Measurements from ENCODE around the gene REEP2. TPM values are rescaled to one million over a fixed set of nuclear protein-coding genes. Genes with fewer than 3 reads are reported as not detected.
"Not testable (repeated sequence)": the region's sequence is repeated elsewhere in the genome, so short reads cannot be mapped to it uniquely, and the experiment has no call there.

The REEP2 gene
- total RNA-seq (0.67 and 3.2 TPM in 2 replicates), polyA plus RNA-seq (0.66 and 1.9 TPM in 2 replicates)

GRCh38 chr5:138438724-138439476 is at the start of gene REEP2:
Gene REEP2, plus strand, starts transcription at chr5:138439057. Its CDS starts 152 bp downstream, at chr5:138439209.
- 2% methylated on average over 35 of the region's 65 CpGs for WGBS (ENCODE audit: low lambda C conversion rate, missing lambda C conversion rate)
- peak within 1 kb of the TSS; percentile 41 for H2AFZ ChIP-seq
- H3K79me2 ChIP-seq, result no peaks in the 10 kb centered on the region

GRCh38 chr5:138389332-138389731 is 49.5 kb upstream of the REEP2 start:
- Histone ChIP-seq H3K27ac (no peak overlapping the region), H3K79me2 (no peaks in the 10 kb centered on the region), H2AFZ (no peak overlapping the region), H4K20me1 (ENCODE audit: insufficient read depth, poor library complexity, severe bottlenecking) (no peaks in the 10 kb centered on the region), H3K27me3 (no peaks in the 10 kb centered on the region), H3K9me2 (replicated peaks; ENCODE audit: insufficient read depth) (no peaks in the 10 kb centered on the region), H3K4me3 (no peak overlapping the region), H3K4me1 (ENCODE audit: insufficient read depth) (no peaks in the 10 kb centered on the region), H3K9me3 (ENCODE audit: low read depth) (no peaks in the 10 kb centered on the region), H3K36me3 (replicated peaks; ENCODE audit: insufficient read depth, low read depth) (peaks cover 4% of the 10 kb centered on the region), H3K4me2 (no peak overlapping the region)
- DNase-seq (ENCODE audit: low spot score), result no peak
- 98% methylated on average over 3 of the region's 3 CpGs for WGBS (ENCODE audit: low lambda C conversion rate, missing lambda C conversion rate)
- no peak for TF ChIP-seq EZH2phosphoT487 (IDR thresholded peaks at IDR 0.05; ENCODE audit: low read depth, severe bottlenecking, unreplicated experiment)
- no peak for TF ChIP-seq EZH2 (IDR thresholded peaks at IDR 0.05; ENCODE audit: borderline replicate concordance)
- no peak for TF ChIP-seq CTCF (IDR thresholded peaks at IDR 0.05; ENCODE audit: poor library complexity)

More at GRCh38 chr5:138438724-138439476, at the start of gene REEP2:
- peak within 1 kb of the TSS; percentile 36 for H3K4me3 ChIP-seq
- TF ChIP-seq CTCF (IDR thresholded peaks at IDR 0.05; ENCODE audit: poor library complexity) (no peak), EZH2 (IDR thresholded peaks at IDR 0.05; ENCODE audit: borderline replicate concordance) (no peak), EZH2phosphoT487 (IDR thresholded peaks at IDR 0.05; ENCODE audit: low read depth, severe bottlenecking, unreplicated experiment) (no peak)
- no peaks in the 10 kb centered on the region for H3K36me3 ChIP-seq (replicated peaks; ENCODE audit: insufficient read depth, low read depth)
- no peaks in the 10 kb centered on the region for H3K4me1 ChIP-seq (ENCODE audit: insufficient read depth)
- H3K4me2 ChIP-seq, result peak within 1 kb of the TSS; percentile 81
- H4K20me1 ChIP-seq (ENCODE audit: insufficient read depth, poor library complexity, severe bottlenecking), result no peaks in the 10 kb centered on the region
- H3K9me3 ChIP-seq (ENCODE audit: low read depth), result no peaks in the 10 kb centered on the region
- no peak within 1 kb of the TSS for H3K27ac ChIP-seq
- DNase-seq (ENCODE audit: low spot score), result peak; percentile 88
- no peaks in the 10 kb centered on the region for H3K27me3 ChIP-seq
- no peaks in the 10 kb centered on the region for H3K9me2 ChIP-seq (replicated peaks; ENCODE audit: insufficient read depth)

- H4K20me1 ChIP-seq (ENCODE audit: insufficient read depth, poor library complexity, severe bottlenecking); DNase-seq (ENCODE audit: low spot score); H3K9me2 ChIP-seq (replicated peaks; ENCODE audit: insufficient read depth); H3K36me3 ChIP-seq (replicated peaks; ENCODE audit: insufficient read depth, low read depth); H3K79me2 ChIP-seq; H2AFZ ChIP-seq; H3K9me3 ChIP-seq (ENCODE audit: low read depth); H3K27me3 ChIP-seq; H3K4me3 ChIP-seq; H3K4me2 ChIP-seq; H3K27ac ChIP-seq; H3K4me1 ChIP-seq (ENCODE audit: insufficient read depth): not testable (repeated sequence)
- WGBS (ENCODE audit: low lambda C conversion rate, missing lambda C conversion rate), result 94% methylated on average over 10 of the region's 10 CpGs
These were observed 48.9 kb upstream of the REEP2 start for GRCh38 chr5:138389911-138390310.

GRCh38 chr5:138391859-138392386 is 46.9 kb upstream of the REEP2 start:
- H3K79me2 ChIP-seq, result no peaks in the 10 kb centered on the region
- TF ChIP-seq EZH2 (IDR thresholded peaks at IDR 0.05; ENCODE audit: borderline replicate concordance) (no peak), EZH2phosphoT487 (IDR thresholded peaks at IDR 0.05; ENCODE audit: low read depth, severe bottlenecking, unreplicated experiment) (no peak), CTCF (IDR thresholded peaks at IDR 0.05; ENCODE audit: poor library complexity) (no peak)
- no peaks in the 10 kb centered on the region for H3K9me3 ChIP-seq (ENCODE audit: low read depth)
- no peaks in the 10 kb centered on the region for H3K27me3 ChIP-seq
- H3K4me3 ChIP-seq, result no peak overlapping the region
- 90% methylated on average over 9 of the region's 9 CpGs for WGBS (ENCODE audit: low lambda C conversion rate, missing lambda C conversion rate)
- no peaks in the 10 kb centered on the region for H3K4me1 ChIP-seq (ENCODE audit: insufficient read depth)
- peaks cover 4% of the 10 kb centered on the region for H3K36me3 ChIP-seq (replicated peaks; ENCODE audit: insufficient read depth, low read depth)
- DNase-seq (ENCODE audit: low spot score), result no peak
- no peaks in the 10 kb centered on the region for H3K9me2 ChIP-seq (replicated peaks; ENCODE audit: insufficient read depth)
- no peaks in the 10 kb centered on the region for H4K20me1 ChIP-seq (ENCODE audit: insufficient read depth, poor library complexity, severe bottlenecking)
- H2AFZ ChIP-seq, result no peak overlapping the region
- no peak overlapping the region for H3K27ac ChIP-seq
- H3K4me2 ChIP-seq, result no peak overlapping the region
